Right atrium auricular region (tissue), 2 donors: ENCODE data around the gene NAV2. TPM values are rescaled to one million over a fixed set of nuclear protein-coding genes. Genes with fewer than 3 reads are reported as not detected.

Experiments used
- DNase-seq: peaks from one replicate; pipeline ENCODE4 v3.0.0-alpha.2; 2019; ENCODE audit warnings: low spot score
- H3K27ac ChIP-seq, 2 donors: fragments of 200-600 bp; sonication (generic); 1 replicate in 1 of 2; 2 replicates in 1 of 2; pipeline ENCODE4 v1.5.1; 2016 to 2019
- H3K27me3 ChIP-seq, 2 donors: fragments of 200-600 bp; sonication (generic); one replicate each; pipeline versions ENCODE4 v1.5.1 to v1.6.0; 2017 to 2019
- H3K36me3 ChIP-seq: fragments of 200-600 bp; sonication (generic); one replicate; pipeline ENCODE4 v1.5.1; 2016
- H3K4me1 ChIP-seq, 2 donors: fragments of 200-600 bp; sonication (generic); one replicate each; pipeline versions ENCODE4 v1.5.1 to v1.6.0; 2017 to 2019
- H3K4me3 ChIP-seq, 2 donors: fragments of 200-600 bp; sonication (generic); 1 replicate in 1 of 2; 2 replicates in 1 of 2; pipeline ENCODE4 v1.5.1; 2017 to 2019; ENCODE audit warnings: mild to moderate bottlenecking in 1 of 2, moderate library complexity in 1 of 2
- H3K9me3 ChIP-seq, 2 donors: fragments of 200-600 bp; sonication (generic); one replicate each; pipeline ENCODE4 v1.5.1; 2019
- CTCF ChIP-seq, 2 donors: fragments of 200-600 bp; sonication (generic); IDR thresholded peaks; one replicate each; pipeline ENCODE4 v1.5.1; 2019; ENCODE audit warnings: antibody characterized with exemption in 2 of 2
- total RNA-seq, 2 donors: library from RNA; depleted of rRNA; stranded (reverse); fragments of >200 nt; gene quantifications; one replicate each; pipeline ENCODE4 v1.1.0, GENCODE V29; 2016

NAV2 gene
- total RNA-seq, 2 donors from 2014 or later: 11.4 to 19.2 TPM

GRCh38 chr11:19821412-19821875, 108.8 kb downstream of the NAV2 start:
- H3K27ac ChIP-seq: no peak overlapping the region
- no peaks in the 10 kb centered on the region for H3K9me3 ChIP-seq
- no peak for TF ChIP-seq CTCF (IDR thresholded peaks at IDR 0.05)
- no peaks in the 10 kb centered on the region for H3K36me3 ChIP-seq
- peaks cover 0 to 20% of the 10 kb centered on the region in 2 donors for H3K4me1 ChIP-seq
- no peak overlapping the region for H3K4me3 ChIP-seq
- DNase-seq: no peak
- H3K27me3 ChIP-seq: no peaks in the 10 kb centered on the region

GRCh38 chr11:19821993-19822392, 109.4 kb downstream of the NAV2 start:
- Histone ChIP-seq H3K27me3 (no peaks in the 10 kb centered on the region), H3K9me3 (no peaks in the 10 kb centered on the region), H3K4me3 (no peak overlapping the region), H3K4me1 (peaks cover 0 to 20% of the 10 kb centered on the region in 2 donors), H3K27ac (no peak overlapping the region), H3K36me3 (no peaks in the 10 kb centered on the region)
- no peak for TF ChIP-seq CTCF (IDR thresholded peaks at IDR 0.05)
- DNase-seq: no peak

GRCh38 chr11:19822531-19822930, 109.9 kb downstream of the NAV2 start:
- H3K4me3 ChIP-seq: no peak overlapping the region
- H3K27ac ChIP-seq: no peak overlapping the region
- H3K27me3 ChIP-seq: no peaks in the 10 kb centered on the region
- no peak for DNase-seq
- no peak for TF ChIP-seq CTCF (IDR thresholded peaks at IDR 0.05)
- H3K4me1 ChIP-seq: peaks cover 0 to 15% of the 10 kb centered on the region in 2 donors
- no peaks in the 10 kb centered on the region for H3K9me3 ChIP-seq
- no peaks in the 10 kb centered on the region for H3K36me3 ChIP-seq

- Histone ChIP-seq H3K9me3 (no peaks in the 10 kb centered on the region), H3K4me1 (peaks cover 0 to 11% of the 10 kb centered on the region in 2 donors)
- no peak for DNase-seq
These were observed 114.0 kb downstream of the NAV2 start for GRCh38 chr11:19826606-19827005.

GRCh38 chr11:19827399-19828135, 114.9 kb downstream of the NAV2 start:
- no peak for DNase-seq
- Histone ChIP-seq H3K9me3 (no peaks in the 10 kb centered on the region), H3K36me3 (peaks cover 3% of the 10 kb centered on the region), H3K4me3 (no peak overlapping the region), H3K27ac (no peak overlapping the region), H3K4me1 (peaks cover 0 to 11% of the 10 kb centered on the region in 2 donors), H3K27me3 (no peaks in the 10 kb centered on the region)
- no peak for TF ChIP-seq CTCF (IDR thresholded peaks at IDR 0.05)

More at GRCh38 chr11:19826606-19827005, 114.0 kb downstream of the NAV2 start:
- Histone ChIP-seq H3K27me3 (no peaks in the 10 kb centered on the region), H3K4me3 (no peak overlapping the region), H3K27ac (no peak overlapping the region), H3K36me3 (no peaks in the 10 kb centered on the region)
- no peak for TF ChIP-seq CTCF (IDR thresholded peaks at IDR 0.05)
